HG02759 (cell line): ENCODE measurements around the gene RDH13.
A peak's percentile ranks its signal among the peaks of the same experiment; 100 is the strongest.
"Not testable (repeated sequence)": the region's sequence is repeated elsewhere in the genome, so short reads cannot be mapped to it uniquely, and the experiment has no call there.

Experiments
- ATAC-seq: cut with Tn5 transposase; IDR thresholded peaks from one replicate; pipeline ENCODE4 v1.9.1; 2021; ENCODE audit warnings: mild to moderate bottlenecking, moderate library complexity; ENCODE audit not compliant: unreplicated experiment

The RDH13 gene

GRCh38 chr19:55062735-55063491, at the start of gene RDH13:
RDH13 (minus strand) TSS chr19:55063148; CDS start chr19:55063032, 116 bp downstream.
- peak; percentile 94 for ATAC-seq

- ATAC-seq, result no peak
Observed at GRCh38 chr19:55112246-55112776, 49.4 kb upstream of the RDH13 start.

DNA sequence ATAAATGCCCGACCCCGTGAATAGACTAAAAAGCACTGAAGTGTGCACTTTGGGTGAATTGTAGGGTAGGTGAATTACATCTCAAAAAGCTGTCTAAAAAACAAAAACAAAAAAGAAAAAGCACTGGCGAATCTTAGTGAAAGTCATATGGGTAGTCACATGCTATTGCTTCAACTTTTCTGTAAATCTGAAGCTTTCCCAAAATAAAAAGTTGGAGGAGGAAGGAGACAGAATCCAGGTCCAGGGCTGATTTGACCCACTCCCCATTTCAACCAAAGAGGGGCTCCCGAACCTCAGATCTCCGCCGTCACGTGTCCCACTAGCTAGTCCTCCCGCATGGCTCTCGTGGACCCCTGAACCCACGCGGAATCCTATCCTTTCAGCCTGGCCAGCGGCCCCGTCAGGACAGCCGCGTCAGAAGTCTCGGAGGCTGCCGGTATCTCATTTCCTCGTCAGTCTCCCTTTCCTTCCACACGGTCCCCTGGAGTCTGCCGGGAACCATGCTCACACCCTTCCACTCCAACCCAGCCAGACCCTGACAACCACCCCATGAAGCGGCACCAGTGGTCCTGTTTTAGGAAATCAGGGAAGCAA, 48.4 kb upstream of the RDH13 start:
- no peak for ATAC-seq

GRCh38 chr19:55109527-55110291, 46.8 kb upstream of the RDH13 start:
- ATAC-seq, result no peak

DNA sequence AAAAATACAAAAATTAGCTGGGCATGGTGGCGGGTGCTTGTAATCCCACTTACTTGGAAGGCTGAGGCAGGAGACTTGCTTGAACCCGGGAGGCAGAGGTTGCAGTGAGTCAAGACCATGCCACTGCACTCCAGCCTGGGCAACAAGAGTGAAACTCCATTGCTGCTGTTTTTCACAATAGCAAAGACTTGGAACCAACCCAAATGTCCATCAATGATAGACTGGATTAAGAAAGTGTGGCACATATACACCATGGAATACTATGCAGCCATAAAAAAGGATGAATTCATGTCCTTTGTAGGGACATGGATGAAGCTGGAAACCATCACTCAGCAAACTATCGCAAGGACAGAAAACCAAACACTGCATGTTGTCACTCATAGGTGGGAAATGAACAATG, 44.3 kb upstream of the RDH13 start:
- not testable (repeated sequence) for ATAC-seq

GRCh38 chr19:55106591-55106990, 43.6 kb upstream of the RDH13 start:
- no peak for ATAC-seq

GRCh38 chr19:55105237-55105636, 42.3 kb upstream of the RDH13 start:
- no peak for ATAC-seq

DNA sequence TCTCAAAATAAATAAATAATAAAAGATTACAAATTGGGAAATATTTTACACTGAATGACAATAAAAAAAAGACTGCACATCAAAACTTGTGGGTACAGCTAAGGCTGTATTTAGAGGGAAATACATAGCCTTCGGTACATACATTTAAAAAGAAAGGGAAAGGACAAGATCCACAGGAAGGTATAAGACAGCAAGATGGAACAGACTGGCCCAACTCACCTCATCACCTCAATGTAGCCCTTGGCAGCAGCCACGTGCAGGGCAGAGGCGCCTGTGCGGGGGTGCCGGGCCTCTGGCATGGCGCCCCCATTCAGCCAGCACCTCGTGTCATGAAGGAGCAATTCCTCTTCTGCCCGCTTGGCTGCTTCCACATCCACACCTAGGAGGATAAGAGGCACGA, 40.2 kb upstream of the RDH13 start:
- ATAC-seq, result no peak

GRCh38 chr19:55101261-55101660, 38.3 kb upstream of the RDH13 start:
- ATAC-seq, result no peak

DNA sequence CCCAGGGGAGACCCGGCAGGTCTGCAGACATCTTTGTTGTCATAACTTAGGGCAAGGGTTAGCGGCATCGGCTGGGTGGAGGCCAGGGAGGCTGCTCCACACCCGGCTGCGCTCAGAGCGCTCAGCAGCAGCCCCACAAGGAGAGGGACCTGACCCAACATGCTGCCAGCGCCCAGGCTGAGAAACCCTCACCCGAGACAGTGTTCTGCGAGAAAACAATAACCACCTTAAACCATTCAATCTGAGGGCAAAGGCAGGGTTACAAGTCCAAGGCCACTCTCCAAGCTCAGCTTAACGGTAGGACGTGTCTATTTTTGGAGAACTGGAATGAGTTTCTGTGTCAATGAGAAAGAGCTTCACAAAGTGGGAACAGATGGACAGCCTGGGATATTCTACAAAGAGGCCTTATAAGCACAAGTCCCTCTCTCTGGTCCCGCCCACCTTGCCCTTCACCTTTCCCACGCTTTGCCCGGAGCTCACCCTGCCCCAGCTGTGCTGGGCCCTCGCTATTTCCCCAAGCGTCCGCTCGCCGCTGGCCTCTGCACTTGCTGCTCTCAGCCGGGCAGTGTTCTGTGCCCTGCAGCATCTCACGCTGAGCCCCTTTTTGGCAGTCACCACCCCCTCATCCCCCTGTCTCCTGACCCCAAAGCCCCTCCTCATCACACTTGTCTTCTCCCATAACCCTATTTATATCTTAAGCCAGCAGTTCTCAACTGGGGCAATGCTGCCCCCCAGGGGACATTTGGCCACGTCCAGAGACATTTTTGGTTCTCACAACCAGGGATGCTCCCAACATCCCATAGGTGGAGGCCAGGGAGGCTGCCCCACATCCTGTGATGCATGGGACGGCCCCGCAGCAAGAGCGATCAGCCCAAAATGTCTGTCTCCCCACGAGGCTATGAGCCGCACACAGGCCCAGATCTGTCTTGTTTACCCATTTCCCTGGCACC, 36.9 kb upstream of the RDH13 start:
- ATAC-seq, result no peak

DNA sequence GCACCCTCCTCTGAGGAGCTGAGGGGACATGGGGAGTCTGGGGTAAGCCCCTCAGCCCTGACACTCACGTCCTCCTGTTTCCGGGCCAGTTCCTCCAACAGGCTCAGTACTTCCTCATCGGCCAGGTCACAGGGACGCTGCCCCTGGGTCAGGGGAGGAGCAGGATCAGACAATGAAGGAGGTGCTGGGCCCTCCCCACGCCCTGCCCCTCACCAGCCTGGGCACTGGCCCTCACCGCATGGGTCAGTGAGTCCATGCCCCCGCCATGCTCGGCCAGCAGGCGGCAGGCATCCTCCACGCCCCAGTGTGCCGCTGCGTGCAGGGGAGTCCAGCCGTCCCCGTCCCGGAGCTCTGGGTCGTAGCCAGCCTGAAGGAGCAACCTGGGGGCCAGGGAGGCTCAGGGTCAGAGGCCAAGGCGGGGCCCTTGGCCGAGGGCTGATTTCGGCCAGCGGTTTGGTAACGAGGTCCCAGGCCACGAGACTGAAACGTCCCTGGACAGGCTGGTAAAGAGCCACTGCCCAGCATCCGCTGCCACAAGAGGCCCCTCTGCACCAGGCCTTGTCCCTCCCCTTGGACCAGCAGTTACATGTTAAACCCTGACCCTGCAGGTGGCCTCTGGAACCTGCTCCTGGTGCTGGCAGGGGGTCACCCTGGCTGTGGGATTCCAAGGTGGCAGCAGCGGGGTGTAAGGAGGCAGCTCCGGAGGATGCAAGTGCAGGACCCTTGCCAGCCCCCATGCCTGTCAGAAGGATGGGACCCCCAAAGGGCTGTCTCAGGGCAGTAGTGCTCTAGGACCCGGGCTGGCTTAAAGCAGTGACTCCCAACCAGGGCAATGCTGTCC, 36.0 kb upstream of the RDH13 start:
- no peak for ATAC-seq

DNA sequence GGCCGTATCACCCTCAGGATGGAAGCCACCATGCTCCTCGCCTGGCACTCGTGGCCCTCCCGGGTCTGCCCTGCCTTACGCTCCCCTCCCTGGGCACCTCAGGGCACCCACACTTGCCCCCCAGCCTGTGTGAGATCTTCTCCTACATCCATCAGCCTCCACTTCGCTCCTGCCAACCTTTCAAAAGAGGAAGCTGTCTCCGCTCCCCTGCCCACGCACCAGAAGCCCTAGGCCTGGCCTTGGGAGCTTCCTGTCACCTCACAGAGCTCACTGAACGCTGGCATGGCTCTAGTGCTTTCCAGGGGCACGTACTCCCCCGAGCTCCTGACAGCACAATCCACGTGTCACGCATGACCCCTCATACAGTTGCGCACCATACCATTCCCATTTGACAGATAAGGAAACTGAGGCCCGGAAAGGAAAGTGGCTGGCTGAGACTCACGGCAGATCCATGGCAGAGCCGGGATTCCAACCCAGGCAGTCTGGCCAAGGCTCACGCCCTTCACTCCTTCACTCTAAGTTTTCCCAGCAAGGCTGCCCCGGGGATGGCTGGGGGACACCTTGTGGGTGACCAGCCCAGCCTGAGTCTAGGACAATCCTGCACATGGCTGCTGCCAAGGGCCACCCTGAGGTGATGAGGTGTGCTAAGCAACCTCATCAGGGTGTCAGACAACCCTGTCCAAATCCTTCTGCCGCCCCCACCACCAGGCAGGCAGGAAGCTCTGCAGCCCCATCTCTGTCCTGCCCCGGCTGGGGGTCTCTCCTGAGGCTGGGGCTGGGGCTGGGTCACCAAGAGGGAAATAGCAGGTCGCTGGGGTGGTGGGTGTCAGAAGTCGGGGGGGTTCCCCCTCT, 35.1 kb upstream of the RDH13 start:
- no peak for ATAC-seq

DNA sequence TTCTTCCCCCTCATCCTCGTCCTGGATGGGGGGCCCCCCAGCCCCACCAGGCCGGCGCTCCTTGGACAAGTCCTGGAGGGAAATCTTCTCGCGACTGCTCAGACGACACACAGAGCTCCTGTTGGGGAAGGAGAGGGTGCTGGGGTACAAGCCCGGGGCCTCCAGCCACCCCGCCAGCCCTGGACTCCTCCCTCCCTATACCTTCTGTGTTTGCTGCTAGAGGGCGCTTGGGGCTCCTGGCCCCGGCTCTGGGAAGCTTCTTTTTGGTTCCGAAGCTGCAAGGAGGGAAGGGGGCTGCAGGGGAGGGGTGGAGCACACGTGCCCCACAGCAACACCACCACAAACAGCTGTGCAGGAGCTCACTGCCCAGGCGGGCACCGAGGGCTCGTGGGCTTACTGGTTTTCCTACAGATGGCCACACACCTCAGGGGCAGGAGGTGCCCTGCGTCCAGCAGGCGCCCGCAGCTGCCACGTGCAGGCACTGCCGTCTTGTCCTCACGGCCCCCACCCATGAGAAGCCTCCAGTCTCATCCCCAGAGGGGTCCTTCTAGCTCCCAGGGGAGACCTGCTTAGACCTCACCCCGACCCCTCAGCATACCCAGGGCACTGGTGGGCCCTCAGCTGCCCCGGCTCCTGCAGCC, 33.2 kb upstream of the RDH13 start:
- no peak for ATAC-seq

GRCh38 chr19:55095260-55096060, 32.5 kb upstream of the RDH13 start:
- ATAC-seq, result no peak

GRCh38 chr19:55094456-55095259, 31.7 kb upstream of the RDH13 start:
- ATAC-seq, result no peak

GRCh38 chr19:55092423-55093318, 29.7 kb upstream of the RDH13 start:
- ATAC-seq, result no peak
